Measurements from ENCODE around the gene MRPL48.
"Not testable (repeated sequence)": the region's sequence is repeated elsewhere in the genome, so short reads cannot be mapped to it uniquely, and the experiment has no call there.

Gene MRPL48

GRCh38 chr11:73748300-73748699 is 39.4 kb upstream of the MRPL48 start:
- Histone ChIP-seq H3K4me1 (no peaks in the 10 kb centered on the region), H3K79me2 (peaks cover 20% of the 10 kb centered on the region)

GRCh38 chr11:73749118-73749517 is 38.6 kb upstream of the MRPL48 start:
- Histone ChIP-seq H3K9me3 (ENCODE audit: control insufficient read depth, low read length) (no peaks in the 10 kb centered on the region), H3K4me2 (ENCODE audit: low read length) (no peak overlapping the region), H3K79me2 (peaks cover 20% of the 10 kb centered on the region), H3K27me3 (ENCODE audit: control insufficient read depth, insufficient read depth, low read length) (no peaks in the 10 kb centered on the region), H3K36me3 (ENCODE audit: control insufficient read depth, insufficient read depth, low read length) (no peaks in the 10 kb centered on the region), H3K9ac (no peak overlapping the region), H3K4me3 (ENCODE audit: low read depth, low read length) (no peak overlapping the region), H3K27ac (no peak overlapping the region), H3K4me1 (no peaks in the 10 kb centered on the region), H2AFZ (no peak overlapping the region)
- TF ChIP-seq CTCF (IDR thresholded peaks at IDR 0.05) = no peak

More at GRCh38 chr11:73748300-73748699, 39.4 kb upstream of the MRPL48 start:
- Histone ChIP-seq H3K27me3 (ENCODE audit: control insufficient read depth, insufficient read depth, low read length) (no peaks in the 10 kb centered on the region), H3K4me3 (ENCODE audit: low read depth, low read length) (no peak overlapping the region), H2AFZ (no peak overlapping the region), H3K36me3 (ENCODE audit: control insufficient read depth, insufficient read depth, low read length) (no peaks in the 10 kb centered on the region), H3K9ac (no peak overlapping the region), H3K27ac (no peak overlapping the region), H3K4me2 (ENCODE audit: low read length) (no peak overlapping the region), H3K9me3 (ENCODE audit: control insufficient read depth, low read length) (no peaks in the 10 kb centered on the region)
- no peak for TF ChIP-seq CTCF (IDR thresholded peaks at IDR 0.05)

- TF ChIP-seq CTCF (IDR thresholded peaks at IDR 0.05) = no peak
- no peak overlapping the region for H3K4me3 ChIP-seq (ENCODE audit: low read depth, low read length)
- no peaks in the 10 kb centered on the region for H3K9me3 ChIP-seq (ENCODE audit: control insufficient read depth, low read length)
- H3K79me2 ChIP-seq = peaks cover 27% of the 10 kb centered on the region
- no peak overlapping the region for H3K9ac ChIP-seq
- no peak overlapping the region for H3K4me2 ChIP-seq (ENCODE audit: low read length)
- H3K36me3 ChIP-seq (ENCODE audit: control insufficient read depth, insufficient read depth, low read length) = no peaks in the 10 kb centered on the region
- no peaks in the 10 kb centered on the region for H3K27me3 ChIP-seq (ENCODE audit: control insufficient read depth, insufficient read depth, low read length)
- H3K4me1 ChIP-seq = no peaks in the 10 kb centered on the region
- H3K27ac ChIP-seq = no peak overlapping the region
- H2AFZ ChIP-seq = no peak overlapping the region
Measured at GRCh38 chr11:73750228-73750627, 37.4 kb upstream of the MRPL48 start.

GRCh38 chr11:73750862-73751261 is 36.8 kb upstream of the MRPL48 start:
- not testable (repeated sequence) for H3K9ac ChIP-seq; H3K27ac ChIP-seq; H3K9me3 ChIP-seq (ENCODE audit: control insufficient read depth, low read length); H3K27me3 ChIP-seq (ENCODE audit: control insufficient read depth, insufficient read depth, low read length); H3K4me1 ChIP-seq; H2AFZ ChIP-seq; H3K4me2 ChIP-seq (ENCODE audit: low read length); H3K4me3 ChIP-seq (ENCODE audit: low read depth, low read length); H3K36me3 ChIP-seq (ENCODE audit: control insufficient read depth, insufficient read depth, low read length)
- peaks cover 31% of the 10 kb centered on the region for H3K79me2 ChIP-seq

GRCh38 chr11:73752216-73752867 is 35.3 kb upstream of the MRPL48 start:
- H3K27ac ChIP-seq = no peak overlapping the region
- no peaks in the 10 kb centered on the region for H3K9me3 ChIP-seq (ENCODE audit: control insufficient read depth, low read length)
- no peak overlapping the region for H2AFZ ChIP-seq
- no peak overlapping the region for H3K9ac ChIP-seq
- H3K36me3 ChIP-seq (ENCODE audit: control insufficient read depth, insufficient read depth, low read length) = no peaks in the 10 kb centered on the region
- no peak overlapping the region for H3K4me2 ChIP-seq (ENCODE audit: low read length)
- H3K4me1 ChIP-seq = no peaks in the 10 kb centered on the region
- TF ChIP-seq CTCF (IDR thresholded peaks at IDR 0.05) = no peak
- H3K79me2 ChIP-seq = peaks cover 39% of the 10 kb centered on the region
- H3K4me3 ChIP-seq (ENCODE audit: low read depth, low read length) = no peak overlapping the region
- no peaks in the 10 kb centered on the region for H3K27me3 ChIP-seq (ENCODE audit: control insufficient read depth, insufficient read depth, low read length)

Data from parathyroid adenoma (tissue), 2 donors.